ENCODE data around the gene GDF7.
"Not testable (repeated sequence)": the region's sequence is repeated elsewhere in the genome, so short reads cannot be mapped to it uniquely, and the experiment has no call there.

Gene GDF7

DNA sequence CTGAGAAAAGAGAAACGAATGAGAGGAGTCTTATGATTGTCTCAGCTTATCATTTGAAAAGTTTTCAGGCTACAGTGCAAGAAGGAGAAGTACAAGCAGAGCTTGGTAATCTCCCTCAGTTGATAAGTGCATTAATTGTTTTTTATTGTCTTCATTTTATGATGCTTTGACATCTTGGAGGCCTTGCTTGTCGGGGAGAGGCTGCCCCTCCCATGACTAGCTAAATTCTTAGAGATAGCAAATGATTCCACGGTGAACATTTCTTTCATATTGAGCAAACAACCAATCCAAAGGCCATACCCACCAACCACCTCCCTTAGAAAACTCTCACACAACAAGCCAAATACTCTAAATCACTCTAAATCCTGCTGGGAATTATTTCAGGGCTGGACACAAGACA is 39.8 kb downstream of the GDF7 start:
- DNase-seq = no peak

DNA sequence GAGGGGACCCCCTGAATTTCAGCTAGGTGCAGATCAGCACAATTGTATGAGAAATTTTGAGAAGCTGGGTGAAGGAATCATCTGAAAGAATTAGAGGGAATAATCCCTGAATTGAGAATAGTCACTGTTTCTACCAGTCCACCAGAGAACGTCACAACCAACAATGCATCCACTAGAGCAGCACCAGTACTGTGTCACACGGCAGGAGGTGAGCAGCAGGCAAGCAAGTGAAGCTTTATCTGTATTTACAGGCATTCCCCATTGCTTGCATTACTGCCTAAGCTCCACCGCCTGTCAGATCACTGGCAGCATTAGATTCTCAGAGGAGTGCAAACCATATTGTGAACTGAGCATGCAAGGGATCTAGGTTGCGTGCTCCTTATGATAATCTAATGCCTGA is 40.7 kb downstream of the GDF7 start:
- no peak for DNase-seq

DNA sequence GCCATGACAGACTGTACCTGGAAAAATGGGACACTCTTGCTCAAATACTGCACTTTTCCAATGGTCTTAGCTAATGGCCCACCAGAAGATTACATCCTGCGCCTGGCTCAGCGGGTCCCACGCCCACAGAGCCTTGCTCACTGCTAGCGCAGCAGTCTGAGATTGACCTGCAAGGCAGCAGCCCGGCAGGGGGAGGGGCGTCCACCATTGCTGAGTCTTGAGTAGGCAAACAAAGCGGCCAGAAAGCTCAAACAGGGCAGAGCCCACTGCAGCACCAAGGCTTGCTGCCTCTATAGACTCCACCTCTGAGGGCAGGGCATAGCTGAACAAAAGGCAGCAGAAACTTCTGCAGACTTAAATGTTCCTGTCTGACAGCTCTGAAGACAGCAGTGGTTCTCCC is 44.7 kb downstream of the GDF7 start:
- DNase-seq = not testable (repeated sequence)

DNA sequence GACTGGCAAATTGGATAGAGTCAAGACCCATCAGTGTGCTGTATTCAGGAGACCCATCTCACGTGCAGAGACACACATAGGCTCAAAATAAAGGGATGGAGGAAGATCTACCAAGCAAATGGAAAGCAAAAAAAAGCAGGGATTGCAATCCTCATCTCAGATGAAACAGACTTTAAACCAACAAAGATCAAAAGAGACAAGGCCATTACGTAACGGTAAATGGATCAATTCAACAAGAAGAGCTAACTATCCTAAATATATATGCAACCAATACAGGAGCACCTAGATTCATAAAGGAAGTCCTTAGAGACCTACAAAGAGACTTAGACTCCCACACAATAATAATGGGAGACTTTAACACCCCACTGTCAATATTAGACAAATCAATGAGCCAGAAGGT is 46.6 kb downstream of the GDF7 start:
- not testable (repeated sequence) for DNase-seq

DNA sequence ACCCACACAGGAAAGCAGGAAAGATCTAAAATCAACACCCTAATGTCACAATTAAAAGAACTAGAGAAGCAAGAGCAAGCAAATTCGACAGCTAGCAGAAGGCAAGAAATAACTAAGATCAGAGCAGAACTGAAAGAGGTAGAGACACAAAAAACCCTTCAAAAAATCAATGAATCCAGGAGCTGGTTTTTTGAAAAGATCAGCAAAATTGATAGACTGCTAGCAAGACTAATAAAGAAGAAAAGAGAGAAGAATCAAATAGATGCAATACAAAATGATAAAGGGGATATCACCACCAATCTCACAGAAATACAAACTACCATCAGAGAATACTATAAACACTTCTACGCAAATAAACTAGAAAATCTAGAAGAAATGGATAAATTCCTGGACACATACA is 47.5 kb downstream of the GDF7 start:
- DNase-seq = not testable (repeated sequence)

DNA sequence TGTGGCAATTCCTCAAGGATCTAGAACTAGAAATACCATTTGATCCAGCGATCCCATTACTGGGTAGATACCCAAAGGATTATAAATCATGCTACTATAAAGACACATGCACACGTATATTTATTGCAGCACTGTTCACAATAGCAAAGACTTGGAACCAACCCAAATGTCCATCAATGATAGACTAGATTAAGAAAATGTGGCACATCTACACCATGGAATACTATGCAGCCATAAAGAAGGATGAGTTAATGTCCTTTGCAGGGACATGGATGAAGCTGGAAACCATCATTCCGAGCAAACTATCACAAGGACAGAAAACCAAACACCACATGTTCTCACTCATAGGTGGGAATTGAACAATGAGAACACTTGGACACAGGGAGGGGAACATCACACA is 49.2 kb downstream of the GDF7 start:
- not testable (repeated sequence) for DNase-seq

DNA sequence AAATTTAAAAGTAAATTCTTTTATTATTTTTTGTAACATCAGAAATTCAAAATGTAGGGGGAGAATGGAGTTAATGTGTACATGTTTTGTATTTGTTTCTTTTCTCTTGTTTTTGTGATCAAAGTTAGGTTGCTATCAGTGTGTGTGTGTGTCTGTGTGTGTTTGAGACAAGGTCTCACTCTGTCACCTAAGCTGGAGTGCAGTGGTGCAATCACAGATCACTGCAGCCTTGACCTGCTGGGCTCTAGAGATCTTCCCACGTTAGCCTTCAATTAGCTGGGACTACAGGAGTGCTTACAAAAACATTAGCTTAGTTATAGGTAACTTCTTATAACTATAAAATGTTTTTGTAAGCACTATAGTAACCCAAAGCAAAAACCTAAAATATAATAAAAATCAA is 50.7 kb downstream of the GDF7 start:
- DNase-seq = no peak

DNA sequence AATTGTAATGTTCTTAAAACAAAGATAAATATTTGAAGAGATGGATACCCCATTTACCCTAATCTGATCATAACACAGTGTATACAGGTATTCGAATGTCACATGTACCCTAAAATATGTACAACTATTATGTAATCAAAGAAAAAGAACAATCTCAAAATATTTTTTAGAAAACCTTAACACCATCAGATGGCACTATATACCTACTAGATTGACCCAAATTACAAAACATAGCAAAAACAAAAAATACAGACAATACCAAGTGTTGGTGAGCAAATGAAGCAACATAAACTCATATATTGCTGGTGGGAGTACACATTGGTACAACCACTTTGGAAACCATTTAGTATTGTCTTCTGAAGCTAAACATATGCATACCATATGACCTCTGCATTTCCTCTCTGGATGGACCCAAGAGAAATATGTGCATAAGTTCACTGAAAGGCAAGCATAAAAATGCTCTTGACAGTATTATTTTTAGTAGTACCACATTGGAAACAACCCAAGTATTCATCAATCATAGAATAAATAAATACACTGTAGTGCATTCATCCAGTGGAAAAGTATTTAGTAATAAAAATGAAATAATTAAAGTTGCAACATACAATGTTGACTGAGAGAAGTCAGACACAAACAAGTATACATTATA is 55.8 kb downstream of the GDF7 start:
- peak; percentile 16 for DNase-seq

DNA sequence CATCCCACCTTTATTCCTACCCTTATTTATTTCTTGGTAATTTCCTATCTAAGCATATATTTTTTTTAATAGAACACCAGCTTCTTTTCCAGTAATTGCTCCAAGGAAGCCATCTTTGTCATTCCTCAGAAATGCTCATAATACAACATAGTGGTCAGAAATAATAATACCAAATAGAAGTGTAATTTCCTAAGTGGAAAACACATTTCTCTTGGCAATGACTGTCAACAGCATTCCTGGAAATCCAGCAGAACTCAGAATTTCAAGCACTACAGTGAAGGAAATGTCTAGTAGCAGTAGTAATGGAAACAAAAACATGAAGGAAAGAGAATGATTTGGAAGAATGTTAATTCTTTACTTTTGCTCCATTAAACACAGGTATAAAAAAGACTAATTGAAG is 56.6 kb downstream of the GDF7 start:
- peak; percentile 33 for DNase-seq

DNA sequence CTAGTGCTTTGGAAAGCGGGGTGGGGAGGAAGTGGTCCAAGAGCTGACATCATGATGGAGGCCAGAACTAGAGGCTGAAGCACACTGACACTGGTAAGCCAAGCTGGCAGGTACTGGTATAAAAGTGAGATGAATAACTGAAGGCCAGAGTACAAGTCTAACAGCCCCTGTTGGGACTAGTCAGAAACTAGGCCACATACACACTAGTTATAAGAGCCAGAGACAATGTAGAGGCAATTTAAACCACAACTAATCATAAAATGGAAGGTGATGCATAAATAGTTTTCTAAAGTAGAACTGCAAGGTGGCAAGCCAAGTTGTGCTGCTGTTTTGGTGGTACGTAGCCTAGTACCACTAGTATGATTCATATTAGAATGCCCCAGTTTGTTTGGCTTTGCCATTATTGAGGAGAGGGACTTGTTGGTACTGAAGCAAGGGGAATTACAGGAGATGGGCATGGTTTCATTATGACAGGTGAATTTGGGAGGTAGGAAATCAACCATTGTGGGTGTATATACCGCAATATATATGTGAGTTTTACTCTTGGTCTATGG is 57.6 kb downstream of the GDF7 start:
- DNase-seq = no peak

DNA sequence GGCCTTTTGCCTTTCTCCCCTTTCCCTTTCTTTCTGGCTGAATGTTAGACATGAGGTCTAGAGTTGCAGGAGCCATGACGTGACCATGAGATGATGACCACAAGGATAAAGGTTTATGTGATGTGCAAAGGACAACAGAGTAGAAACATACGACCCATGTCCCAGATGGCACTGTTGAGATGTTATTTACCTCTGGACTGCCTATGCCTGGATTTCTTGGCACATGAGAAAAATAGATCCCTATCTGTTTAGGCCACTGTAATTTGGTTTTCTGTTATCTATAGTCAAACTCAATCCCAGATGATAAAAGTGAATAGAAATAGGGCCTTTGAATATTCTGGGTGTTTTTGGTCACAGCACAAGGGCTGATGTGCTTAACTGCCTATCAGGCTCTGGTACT is 58.8 kb downstream of the GDF7 start:
- DNase-seq = no peak

DNA sequence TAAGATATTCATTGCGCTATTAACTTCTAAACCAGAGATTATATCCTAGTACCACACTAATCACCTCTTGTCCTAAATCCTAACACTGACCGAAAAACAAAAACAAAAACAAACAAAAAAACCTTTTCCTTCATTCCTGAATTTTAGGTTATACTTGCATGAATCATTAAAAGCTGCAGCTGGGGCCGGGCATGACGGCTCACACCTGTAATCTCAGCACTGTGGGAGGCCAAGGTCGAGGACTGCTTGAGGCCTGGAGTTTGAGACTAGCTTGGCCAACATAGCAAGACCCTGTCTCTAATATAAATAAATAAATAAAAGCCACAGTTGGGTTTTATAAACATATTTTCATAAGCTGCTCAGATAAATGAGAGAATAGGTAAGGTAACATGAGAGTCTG is 60.0 kb downstream of the GDF7 start:
- no peak for DNase-seq

DNA sequence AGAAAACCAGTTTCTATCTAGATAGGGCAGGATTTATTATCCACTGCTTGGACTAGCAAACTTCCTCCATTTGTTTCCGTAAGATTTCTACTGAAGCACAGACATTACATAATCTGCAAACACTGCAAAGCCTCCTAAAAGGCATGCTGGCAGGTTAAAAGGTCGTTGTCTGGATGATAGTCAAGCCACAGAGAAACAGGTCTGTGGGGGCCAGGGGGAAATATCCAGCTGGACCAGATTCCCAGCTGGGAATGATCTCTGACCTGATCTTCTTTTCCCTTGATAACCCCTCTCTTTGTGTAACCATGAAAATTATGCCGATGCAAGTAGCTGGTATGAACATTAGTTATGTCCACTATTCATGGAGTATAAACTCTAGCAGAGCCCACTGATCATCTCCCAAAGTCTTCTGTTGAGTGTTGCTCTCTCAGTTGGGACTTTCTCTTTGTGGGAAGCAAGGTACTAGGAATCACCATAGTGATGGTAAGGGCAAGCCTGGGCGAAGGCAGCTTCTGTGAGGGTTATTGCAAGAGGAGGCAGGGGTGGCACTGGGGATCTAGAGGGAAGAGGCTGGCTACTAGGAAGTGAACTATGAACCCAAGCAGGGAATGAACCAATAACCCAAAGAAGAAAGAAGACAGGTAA is 61.3 kb downstream of the GDF7 start:
- no peak for DNase-seq
